ENCODE results near the gene CD247.

DNA sequence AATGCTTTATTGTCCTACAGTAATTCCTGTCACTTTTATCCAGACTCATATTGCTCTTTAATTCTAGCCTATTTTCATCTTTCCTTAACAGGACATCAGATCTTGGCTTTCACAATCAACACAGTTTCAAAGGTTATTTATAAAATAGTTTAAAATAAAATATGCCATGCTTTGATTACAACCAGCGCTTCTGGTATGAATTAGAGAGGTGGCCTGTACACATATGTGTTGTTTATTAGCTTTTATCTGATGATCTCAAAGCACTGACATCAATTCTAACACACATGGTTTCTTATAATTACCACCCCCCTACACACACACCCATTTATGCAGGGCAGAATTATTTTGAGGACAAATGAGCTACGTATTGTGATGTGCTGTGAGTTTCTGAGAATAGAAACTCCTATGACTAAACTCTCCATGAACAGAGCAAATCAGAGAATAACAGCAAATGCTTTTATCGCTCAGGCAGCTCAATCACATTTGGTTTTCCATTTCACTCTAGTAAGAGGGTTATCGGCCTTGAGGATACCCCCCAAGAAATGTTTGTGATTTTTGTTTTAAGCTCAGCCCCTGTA lies 18.0 kb downstream of the CD247 start:
- no peak for TF ChIP-seq HOXA7 (CRISPR knock-in tag; IDR thresholded peaks at IDR 0.05)
- TF ChIP-seq, protein P1, sequence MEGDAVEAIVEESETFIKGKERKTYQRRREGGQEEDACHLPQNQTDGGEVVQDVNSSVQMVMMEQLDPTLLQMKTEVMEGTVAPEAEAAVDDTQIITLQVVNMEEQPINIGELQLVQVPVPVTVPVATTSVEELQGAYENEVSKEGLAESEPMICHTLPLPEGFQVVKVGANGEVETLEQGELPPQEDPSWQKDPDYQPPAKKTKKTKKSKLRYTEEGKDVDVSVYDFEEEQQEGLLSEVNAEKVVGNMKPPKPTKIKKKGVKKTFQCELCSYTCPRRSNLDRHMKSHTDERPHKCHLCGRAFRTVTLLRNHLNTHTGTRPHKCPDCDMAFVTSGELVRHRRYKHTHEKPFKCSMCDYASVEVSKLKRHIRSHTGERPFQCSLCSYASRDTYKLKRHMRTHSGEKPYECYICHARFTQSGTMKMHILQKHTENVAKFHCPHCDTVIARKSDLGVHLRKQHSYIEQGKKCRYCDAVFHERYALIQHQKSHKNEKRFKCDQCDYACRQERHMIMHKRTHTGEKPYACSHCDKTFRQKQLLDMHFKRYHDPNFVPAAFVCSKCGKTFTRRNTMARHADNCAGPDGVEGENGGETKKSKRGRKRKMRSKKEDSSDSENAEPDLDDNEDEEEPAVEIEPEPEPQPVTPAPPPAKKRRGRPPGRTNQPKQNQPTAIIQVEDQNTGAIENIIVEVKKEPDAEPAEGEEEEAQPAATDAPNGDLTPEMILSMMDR (IDR thresholded peaks at IDR 0.05), result no peak
- no peak for TF ChIP-seq ZSCAN20 (CRISPR knock-in tag; IDR thresholded peaks at IDR 0.05)
- TF ChIP-seq MAFK (IDR thresholded peaks at IDR 0.05; ENCODE audit: partially characterized antibody), result no peak
- no peak for TF ChIP-seq POLR2A (IDR thresholded peaks at IDR 0.05; ENCODE audit: low read length)
- TF ChIP-seq KDM1A (IDR thresholded peaks at IDR 0.05; ENCODE audit: low read depth), result no peak
- no peak for TF ChIP-seq TP53 (CRISPR knock-in tag; IDR thresholded peaks at IDR 0.05)
- no peak for TF ChIP-seq ZFP36 (IDR thresholded peaks at IDR 0.05; ENCODE audit: borderline replicate concordance, partially characterized antibody)
- TF ChIP-seq EHMT2 (IDR thresholded peaks at IDR 0.05; ENCODE audit: low read depth), result no peak
- TF ChIP-seq HDAC2 (IDR thresholded peaks at IDR 0.05), result no peak
- TF ChIP-seq EHF (CRISPR knock-in tag; IDR thresholded peaks at IDR 0.05), result no peak
